Upper lobe of left lung (tissue), 4 donors: Measurements from ENCODE around the gene KRTAP5-11.

ENCODE experiments used
- POLR2A ChIP-seq, 4 donors: fragments of 450-650 bp; IDR thresholded peaks; one replicate each; pipeline ENCODE4 v1.5.1; 2016 to 2017; ENCODE audit warnings: antibody characterized with exemption in 4 of 4, mild to moderate bottlenecking in 2 of 4
- POLR2AphosphoS5 ChIP-seq, 2 donors: sonication (generic); formaldehyde crosslinking; IDR thresholded peaks; one replicate each; pipeline ENCODE4 v1.5.1; 2017; ENCODE audit warnings: antibody characterized with exemption in 2 of 2
- TF ChIP-seq, protein P1 (sequence below), 6 experiments: fragments of 450-650 bp in 4 of 6; fragments of 200-600 bp in 2 of 6; sonication (generic) in 2 of 6; IDR thresholded peaks; one replicate each; pipeline ENCODE4 v1.5.1; 2016 to 2019; ENCODE audit warnings: antibody characterized with exemption in 6 of 6

DNA sequence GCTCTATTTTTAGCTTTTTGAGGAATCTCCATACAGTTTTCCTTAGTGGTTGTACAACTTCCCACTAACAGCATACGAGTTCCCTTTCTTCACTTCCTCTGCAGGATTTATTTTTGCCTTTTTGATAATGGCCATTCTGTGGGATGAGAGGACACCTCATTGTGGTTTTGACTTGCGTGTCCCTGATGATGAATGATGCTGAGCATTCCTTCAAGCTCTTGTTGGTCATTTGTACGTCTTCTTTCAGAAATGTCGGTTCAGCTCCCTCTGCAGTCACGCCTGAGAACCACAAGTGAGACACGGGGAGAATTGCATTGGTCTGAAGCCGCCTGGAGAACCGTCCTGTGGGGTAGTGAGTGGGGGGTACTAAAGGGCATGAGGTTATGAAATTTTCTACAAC lies 19.3 kb downstream of the KRTAP5-11 start:
- TF ChIP-seq, protein P1, sequence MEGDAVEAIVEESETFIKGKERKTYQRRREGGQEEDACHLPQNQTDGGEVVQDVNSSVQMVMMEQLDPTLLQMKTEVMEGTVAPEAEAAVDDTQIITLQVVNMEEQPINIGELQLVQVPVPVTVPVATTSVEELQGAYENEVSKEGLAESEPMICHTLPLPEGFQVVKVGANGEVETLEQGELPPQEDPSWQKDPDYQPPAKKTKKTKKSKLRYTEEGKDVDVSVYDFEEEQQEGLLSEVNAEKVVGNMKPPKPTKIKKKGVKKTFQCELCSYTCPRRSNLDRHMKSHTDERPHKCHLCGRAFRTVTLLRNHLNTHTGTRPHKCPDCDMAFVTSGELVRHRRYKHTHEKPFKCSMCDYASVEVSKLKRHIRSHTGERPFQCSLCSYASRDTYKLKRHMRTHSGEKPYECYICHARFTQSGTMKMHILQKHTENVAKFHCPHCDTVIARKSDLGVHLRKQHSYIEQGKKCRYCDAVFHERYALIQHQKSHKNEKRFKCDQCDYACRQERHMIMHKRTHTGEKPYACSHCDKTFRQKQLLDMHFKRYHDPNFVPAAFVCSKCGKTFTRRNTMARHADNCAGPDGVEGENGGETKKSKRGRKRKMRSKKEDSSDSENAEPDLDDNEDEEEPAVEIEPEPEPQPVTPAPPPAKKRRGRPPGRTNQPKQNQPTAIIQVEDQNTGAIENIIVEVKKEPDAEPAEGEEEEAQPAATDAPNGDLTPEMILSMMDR (IDR thresholded peaks at IDR 0.05): peak in 3 of 6 experiments; percentile 14 to 19 (median 16)
- no peak for TF ChIP-seq POLR2AphosphoS5 (IDR thresholded peaks at IDR 0.05)
- TF ChIP-seq POLR2A (IDR thresholded peaks at IDR 0.05): no peak
